ENCODE data around the gene CTTN.

Gene CTTN

DNA sequence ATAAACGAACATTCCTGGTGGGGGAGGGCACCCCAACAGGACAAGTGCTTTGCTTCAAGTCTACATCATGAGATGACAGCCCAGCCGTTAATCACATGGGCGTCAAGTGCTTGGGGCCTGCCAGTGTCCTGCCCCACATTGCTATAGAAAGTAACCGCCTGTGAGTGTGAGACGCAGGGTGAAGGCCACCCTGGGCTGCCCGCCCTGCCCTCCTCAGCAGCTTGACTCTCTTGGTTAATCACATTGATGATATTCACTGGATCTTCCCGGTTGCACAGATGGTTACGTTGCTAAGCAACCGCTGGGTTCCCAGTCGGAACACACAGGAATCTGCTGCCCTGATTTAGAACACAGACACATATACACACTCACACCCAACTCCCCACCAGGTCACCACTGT, 79.3 kb downstream of the CTTN start:
- no peak for DNase-seq (ENCODE audit: low read depth)

DNA sequence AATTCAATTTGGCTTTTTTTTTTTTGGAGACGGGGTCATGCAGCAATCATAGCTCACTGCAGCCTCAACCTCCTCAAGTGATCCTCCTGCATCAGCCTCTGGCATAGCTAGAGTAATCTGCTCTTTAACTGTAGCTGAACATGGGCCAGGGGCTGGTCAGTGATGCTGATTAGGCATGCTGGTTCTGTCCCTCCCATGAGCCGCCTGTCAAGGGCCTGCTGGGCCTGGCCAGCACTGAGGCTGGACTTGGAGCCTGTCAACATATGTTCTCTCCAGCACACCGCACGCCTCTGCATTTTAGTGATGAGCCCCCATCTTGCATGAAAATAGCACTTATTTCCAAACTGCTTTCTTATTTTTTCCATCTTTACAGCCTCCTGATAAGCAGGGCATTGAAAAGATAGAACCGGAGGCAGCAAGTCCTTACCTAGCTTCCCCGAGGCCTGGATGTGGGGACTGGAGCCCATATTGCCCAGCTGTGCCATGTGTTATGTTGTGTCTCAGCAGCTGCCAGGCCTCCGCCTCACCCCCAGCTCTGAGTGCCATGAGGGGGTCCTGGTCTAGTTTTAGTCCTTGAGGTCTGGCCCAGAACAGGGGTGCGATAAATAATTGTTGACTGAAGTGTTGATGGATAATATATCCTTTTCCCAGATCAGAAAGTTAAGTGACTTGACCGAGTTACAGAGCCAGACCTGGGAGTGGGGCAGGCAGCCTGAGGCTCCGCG, 80.0 kb downstream of the CTTN start:
- no peak for DNase-seq (ENCODE audit: low read depth)

DNA sequence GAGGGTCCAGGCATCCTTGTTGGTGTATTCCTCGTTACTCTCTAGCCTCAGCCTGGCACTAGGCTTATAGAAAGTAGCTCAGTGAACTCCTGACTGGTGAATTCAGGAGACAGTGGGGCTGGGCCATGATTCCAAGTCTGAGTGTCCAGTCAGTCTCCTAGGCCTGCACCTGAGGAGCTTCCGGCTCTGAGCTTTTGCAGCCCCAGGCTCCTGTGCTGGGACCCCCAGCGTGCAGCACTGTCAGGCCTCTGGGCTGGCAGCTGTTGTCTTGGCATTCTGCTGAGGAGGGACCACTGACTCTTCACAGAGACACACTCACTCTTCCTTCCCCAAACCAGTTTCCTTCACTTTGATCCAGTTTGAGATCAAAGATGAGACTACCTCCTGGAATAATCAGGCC, 82.4 kb downstream of the CTTN start:
- DNase-seq (ENCODE audit: low read depth): no peak

DNA sequence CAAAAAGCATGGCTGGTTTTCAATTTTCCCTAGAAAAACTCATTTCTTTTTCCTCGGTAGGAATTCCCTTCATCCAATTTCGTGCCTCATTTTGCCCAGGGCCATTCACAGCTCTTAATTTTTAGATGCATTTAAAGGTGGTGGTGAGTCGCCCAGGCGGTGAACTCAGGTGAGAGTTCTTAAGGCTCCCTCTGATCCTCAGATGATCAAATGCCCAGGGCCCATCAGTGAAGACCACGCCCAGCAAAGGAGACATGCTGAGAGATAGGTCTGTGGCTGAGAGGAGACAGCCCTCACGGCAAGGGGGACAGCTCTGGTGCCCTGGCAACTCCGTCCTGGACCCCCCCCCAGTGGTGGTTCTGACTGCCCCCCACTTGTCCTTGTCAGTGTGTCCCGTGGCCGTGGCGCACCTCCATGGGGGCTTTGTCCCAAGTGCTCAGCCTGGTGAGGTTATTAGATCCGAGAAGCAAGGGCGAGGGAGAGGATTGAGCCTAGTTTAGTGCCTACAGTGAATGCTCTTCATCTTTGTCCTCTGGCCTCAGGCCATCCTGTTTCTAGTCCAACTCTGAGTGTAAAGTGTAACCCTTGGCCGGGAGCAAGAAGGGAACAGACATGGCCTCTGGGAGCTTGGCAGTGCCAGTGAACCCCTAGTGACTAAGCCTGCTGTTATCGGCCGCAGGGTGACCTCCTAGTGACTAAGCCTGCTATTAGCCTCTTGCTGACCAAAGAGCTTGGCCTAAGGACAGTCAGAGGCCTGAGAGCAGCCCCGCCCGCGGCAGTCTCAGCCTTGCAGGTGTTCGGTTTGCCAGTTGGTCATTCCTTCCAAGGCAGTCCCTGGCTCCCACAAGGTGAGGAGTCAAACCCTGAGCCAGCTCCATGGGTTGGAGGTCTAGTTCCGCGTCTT, 83.5 kb downstream of the CTTN start:
- no peak for DNase-seq (ENCODE audit: low read depth)

DNA sequence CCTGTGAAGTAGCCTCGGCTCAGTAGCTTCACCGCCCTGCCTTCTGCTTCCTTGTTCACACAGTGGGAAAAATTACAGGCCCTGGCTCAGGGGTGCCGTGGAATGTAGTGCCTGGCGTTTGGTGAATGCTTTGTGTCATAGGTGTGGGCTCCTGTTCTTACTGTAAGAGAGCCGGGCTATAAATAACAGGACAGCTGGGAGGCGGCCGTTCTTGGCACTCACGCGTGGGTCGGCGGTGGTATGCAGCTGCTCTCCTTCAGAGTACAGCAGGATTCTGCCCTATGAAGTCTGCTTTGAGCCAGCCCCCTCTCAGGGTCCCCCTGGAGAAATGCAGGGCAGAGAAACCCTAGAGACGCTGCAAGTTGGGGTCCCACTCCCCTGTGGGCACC, 84.2 kb downstream of the CTTN start:
- no peak for DNase-seq (ENCODE audit: low read depth)

DNA sequence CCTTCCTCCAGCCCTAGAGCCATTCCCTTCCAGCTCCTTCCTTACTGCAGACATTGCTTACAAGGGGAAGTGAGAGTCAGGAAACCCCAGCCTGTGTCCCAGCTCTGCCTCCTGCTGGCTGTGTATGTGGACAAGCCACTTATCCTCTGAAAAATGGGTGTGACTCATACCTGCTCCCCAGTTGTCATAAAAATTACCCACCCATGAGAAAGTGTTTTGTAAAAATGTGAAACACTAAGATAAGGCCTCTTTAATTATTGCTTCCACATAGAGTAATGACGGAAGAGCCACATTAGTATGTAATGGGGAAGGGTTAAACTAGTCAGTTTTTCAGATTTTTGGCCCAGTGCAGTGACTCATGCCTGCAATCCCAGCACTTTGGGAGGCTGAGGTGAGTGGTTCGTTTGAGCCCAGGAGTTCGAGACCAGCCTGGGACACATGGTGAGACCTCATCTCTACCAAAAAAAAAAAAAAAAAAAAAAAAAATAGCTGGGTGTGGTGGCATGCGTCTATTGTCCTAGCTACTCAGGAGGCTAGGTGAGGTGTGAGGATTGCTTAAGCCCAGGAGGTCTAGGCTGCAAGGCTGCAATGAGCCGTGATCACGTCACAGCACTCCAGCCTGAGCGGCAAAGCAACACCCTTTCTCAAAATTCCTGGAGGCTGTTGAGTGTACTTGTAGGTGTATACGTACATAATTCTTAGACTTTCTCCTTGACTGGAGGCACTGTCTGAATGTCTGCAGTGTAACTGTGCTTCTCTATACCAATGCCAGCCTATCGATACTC, 84.9 kb downstream of the CTTN start:
- DNase-seq (ENCODE audit: low read depth): no peak

DNA sequence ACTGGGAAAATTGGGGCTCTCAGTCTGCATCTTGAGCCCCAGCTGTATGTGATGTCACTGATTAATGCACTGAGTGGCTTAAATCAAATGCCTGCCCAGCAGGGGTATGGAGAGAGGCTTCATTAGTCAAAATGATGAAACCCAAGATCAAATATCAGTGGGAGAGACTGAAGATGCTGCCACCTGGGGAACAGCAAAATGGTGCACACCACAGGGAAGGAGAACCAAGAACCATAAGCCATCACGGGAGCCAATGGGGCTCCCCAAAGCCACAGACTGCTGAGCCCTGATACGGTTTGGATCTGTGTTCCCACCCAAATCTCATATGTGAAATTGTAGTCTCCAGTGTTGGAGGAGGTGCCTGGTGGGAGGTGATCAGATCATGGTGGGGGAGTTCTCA, 85.6 kb downstream of the CTTN start:
- no peak for DNase-seq (ENCODE audit: low read depth)

DNA sequence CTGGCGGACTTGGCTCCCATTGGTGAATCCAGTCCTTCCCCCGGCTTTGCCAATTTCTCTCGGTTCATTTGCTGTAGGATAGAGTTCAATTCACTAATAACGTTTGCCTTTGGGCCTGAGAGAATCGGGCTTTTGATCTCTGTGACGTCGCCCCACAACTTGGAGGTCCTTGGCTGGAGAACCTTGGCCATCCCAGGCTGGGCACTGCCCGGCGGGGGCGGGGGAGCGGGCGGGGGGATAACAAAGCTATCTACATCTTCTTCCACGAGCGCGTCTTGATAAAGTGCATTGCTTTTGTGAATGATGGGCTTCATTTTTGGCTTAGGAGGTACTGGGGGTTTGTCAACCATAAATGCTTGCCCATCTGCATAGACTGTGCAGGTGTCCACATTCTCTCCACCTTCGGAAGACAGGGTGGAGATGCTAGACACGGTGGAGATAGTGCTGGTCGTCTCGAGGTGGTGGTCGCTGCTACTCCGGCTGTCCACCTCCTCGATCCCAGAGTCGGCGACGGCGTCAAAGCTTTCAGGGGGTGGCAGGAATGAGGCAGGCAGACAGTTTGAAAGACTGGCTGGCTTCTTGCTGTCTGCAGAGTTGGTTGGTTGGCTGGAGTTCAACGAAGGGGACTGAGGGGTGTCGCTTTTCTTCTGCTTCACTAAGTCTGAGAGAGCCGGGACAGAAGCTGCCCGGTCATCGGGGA, 87.1 kb downstream of the CTTN start:
- no peak for DNase-seq (ENCODE audit: low read depth)

DNA sequence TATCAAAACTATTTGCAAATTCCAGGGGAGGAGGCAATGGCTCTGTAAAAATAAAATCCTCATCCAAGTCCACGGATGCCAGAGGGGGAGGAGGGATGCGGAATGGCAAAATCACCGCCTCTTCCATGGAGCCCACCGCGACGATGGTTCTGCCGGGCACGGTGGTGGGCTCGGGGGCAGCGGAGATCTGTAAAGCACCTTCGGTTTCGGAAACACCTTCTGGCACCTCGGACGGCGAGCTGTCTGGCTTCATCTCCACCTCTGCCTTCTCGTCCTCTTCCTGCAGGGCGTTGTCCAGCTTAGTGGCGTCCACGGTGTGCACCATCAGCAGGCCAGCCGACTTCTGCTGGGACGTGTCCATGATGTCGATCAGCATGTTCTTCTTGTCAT, 87.7 kb downstream of the CTTN start:
- DNase-seq (ENCODE audit: low read depth): no peak

Measured in fibroblast of the conjunctiva (primary cell).